Measurements from ENCODE around the gene ZNF341.

ZNF341 gene

GRCh38 chr20:33811776-33812151, 80.0 kb downstream of the ZNF341 start:
- Mint-ChIP-seq H3K9me3 (no peaks in the 10 kb centered on the region), H3K36me3 (ENCODE audit: insufficient read depth) (peaks cover 6% of the 10 kb centered on the region), H3K27me3 (no peaks in the 10 kb centered on the region), H3K4me1 (ENCODE audit: low read depth in 2 of 2) (peaks cover 40 to 46% of the 10 kb centered on the region in 2 donors), H3K27ac (peak overlapping the region; percentile 98 to 99), H3K4me3 (peak overlapping the region; percentile 96 to 97)
- DNase-seq (peak in 1 of 3 experiments; percentile 16), ATAC-seq (replicated peaks) (no peak)

DNA sequence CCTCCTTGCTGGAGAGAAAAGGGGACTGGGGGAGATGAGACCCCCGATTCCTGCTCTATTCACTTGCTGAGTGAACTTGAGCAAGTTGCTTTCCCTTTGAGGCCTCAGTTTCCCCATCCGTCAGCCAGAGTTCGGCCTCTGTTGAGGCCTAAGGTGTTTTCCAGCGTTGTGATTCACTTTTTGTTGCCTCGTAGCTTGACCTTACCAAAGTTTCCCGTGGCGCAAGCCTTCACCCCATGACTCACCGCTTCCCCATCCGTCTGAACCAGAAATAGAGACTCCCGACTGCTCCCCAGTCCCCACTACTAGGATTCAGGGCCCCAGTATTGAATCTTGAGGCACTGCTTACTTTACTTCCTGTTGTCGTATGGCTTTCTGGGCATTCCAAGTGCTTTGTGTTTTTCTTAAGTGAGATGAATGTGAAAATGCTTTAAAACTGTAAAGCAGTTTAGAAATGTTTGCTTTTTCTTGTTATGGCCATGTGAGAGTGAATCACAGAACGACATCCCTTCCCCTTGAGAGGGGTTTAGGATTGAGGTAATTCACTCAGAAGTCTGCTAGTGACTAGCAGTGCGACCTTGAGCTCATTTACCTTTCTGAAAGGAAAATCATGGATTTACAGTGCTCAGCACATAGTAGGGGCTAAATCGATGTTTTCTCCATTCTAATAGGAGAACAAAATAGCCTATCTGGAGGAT, 80.5 kb downstream of the ZNF341 start:
- no peaks in the 10 kb centered on the region for H3K27me3 Mint-ChIP-seq
- H3K27ac Mint-ChIP-seq = peak overlapping the region; percentile 98 to 99
- H3K4me1 Mint-ChIP-seq (ENCODE audit: low read depth in 2 of 2) = peaks cover 42 to 52% of the 10 kb centered on the region in 2 donors
- DNase-seq (no peak), ATAC-seq (replicated peaks) (no peak)
- peak overlapping the region; percentile 96 to 97 for H3K4me3 Mint-ChIP-seq
- H3K36me3 Mint-ChIP-seq (ENCODE audit: insufficient read depth) = peaks cover 6% of the 10 kb centered on the region
- no peaks in the 10 kb centered on the region for H3K9me3 Mint-ChIP-seq

GRCh38 chr20:33812908-33813462, 81.2 kb downstream of the ZNF341 start:
- Mint-ChIP-seq H3K36me3 (ENCODE audit: insufficient read depth) (peaks cover 6% of the 10 kb centered on the region), H3K4me3 (peak overlapping the region; percentile 96 to 97), H3K27me3 (no peaks in the 10 kb centered on the region), H3K27ac (peak overlapping the region; percentile 98 to 99), H3K9me3 (no peaks in the 10 kb centered on the region), H3K4me1 (ENCODE audit: low read depth in 2 of 2) (peaks cover 48 to 59% of the 10 kb centered on the region in 2 donors)
- no peak for DNase-seq
- ATAC-seq (replicated peaks) = no peak

- DNase-seq = no peak
- H3K4me1 Mint-ChIP-seq (ENCODE audit: low read depth in 2 of 2) = peaks cover 55 to 69% of the 10 kb centered on the region in 2 donors
- no peaks in the 10 kb centered on the region for H3K9me3 Mint-ChIP-seq
- H3K27ac Mint-ChIP-seq = no peak overlapping the region
- H3K36me3 Mint-ChIP-seq (ENCODE audit: insufficient read depth) = peaks cover 9% of the 10 kb centered on the region
- H3K4me3 Mint-ChIP-seq = peak overlapping the region; percentile 96 to 97
- ATAC-seq (replicated peaks) = no peak
- H3K27me3 Mint-ChIP-seq = no peaks in the 10 kb centered on the region
Observed at GRCh38 chr20:33814238-33814712, 82.5 kb downstream of the ZNF341 start.

DNA sequence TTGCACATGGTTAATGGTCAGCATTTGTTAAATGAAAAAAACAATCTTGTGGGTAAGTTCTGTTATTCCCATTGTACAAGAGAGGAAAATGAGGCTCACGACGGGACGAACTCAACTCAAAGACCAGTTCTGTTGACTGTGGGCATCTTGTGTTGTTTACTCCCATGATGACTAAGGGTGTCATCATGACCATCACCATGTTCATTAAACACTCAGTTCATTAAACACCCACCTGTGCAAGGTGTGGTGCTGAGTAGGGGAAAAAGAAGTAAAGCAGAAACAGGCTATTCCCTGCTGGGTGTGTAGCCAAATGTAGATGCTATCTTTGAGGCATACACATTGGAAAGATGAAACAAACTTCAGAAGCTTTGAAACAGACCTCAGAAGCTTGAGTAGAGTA, 83.9 kb downstream of the ZNF341 start:
- no peaks in the 10 kb centered on the region for H3K27me3 Mint-ChIP-seq
- no peak overlapping the region for H3K4me3 Mint-ChIP-seq
- DNase-seq (no peak), ATAC-seq (replicated peaks) (no peak)
- H3K9me3 Mint-ChIP-seq = no peaks in the 10 kb centered on the region
- peak overlapping the region in 1 of 2 donors; percentile 23 for H3K27ac Mint-ChIP-seq
- H3K4me1 Mint-ChIP-seq (ENCODE audit: low read depth in 2 of 2) = peaks cover 64 to 81% of the 10 kb centered on the region in 2 donors
- peaks cover 16% of the 10 kb centered on the region for H3K36me3 Mint-ChIP-seq (ENCODE audit: insufficient read depth)

GRCh38 chr20:33816191-33816590, 84.4 kb downstream of the ZNF341 start:
- Mint-ChIP-seq H3K4me3 (no peak overlapping the region), H3K9me3 (no peaks in the 10 kb centered on the region)

GRCh38 chr20:33817411-33817810, 85.6 kb downstream of the ZNF341 start:
- no peak for ATAC-seq (replicated peaks)
- no peak for DNase-seq
- Mint-ChIP-seq H3K4me1 (ENCODE audit: low read depth in 2 of 2) (peaks cover 53 to 76% of the 10 kb centered on the region in 2 donors), H3K27me3 (no peaks in the 10 kb centered on the region), H3K4me3 (no peak overlapping the region), H3K27ac (peak overlapping the region in 1 of 2 donors; percentile 66), H3K9me3 (no peaks in the 10 kb centered on the region), H3K36me3 (ENCODE audit: insufficient read depth) (peaks cover 15% of the 10 kb centered on the region)

More at GRCh38 chr20:33816191-33816590, 84.4 kb downstream of the ZNF341 start:
- Mint-ChIP-seq H3K27ac (peak overlapping the region in 1 of 2 donors; percentile 23), H3K36me3 (ENCODE audit: insufficient read depth) (peaks cover 13% of the 10 kb centered on the region), H3K27me3 (no peaks in the 10 kb centered on the region), H3K4me1 (ENCODE audit: low read depth in 2 of 2) (peaks cover 61 to 81% of the 10 kb centered on the region in 2 donors)
- ATAC-seq (replicated peaks) (no peak), DNase-seq (no peak)

- H3K27me3 Mint-ChIP-seq = no peaks in the 10 kb centered on the region
- peaks cover 19% of the 10 kb centered on the region for H3K36me3 Mint-ChIP-seq (ENCODE audit: insufficient read depth)
- peaks cover 40 to 65% of the 10 kb centered on the region in 2 donors for H3K4me1 Mint-ChIP-seq (ENCODE audit: low read depth in 2 of 2)
- peak overlapping the region; percentile 19 to 66 for H3K27ac Mint-ChIP-seq
- ATAC-seq (replicated peaks) (no peak), DNase-seq (no peak)
- H3K9me3 Mint-ChIP-seq = no peaks in the 10 kb centered on the region
- no peak overlapping the region for H3K4me3 Mint-ChIP-seq
Observed at GRCh38 chr20:33819456-33819855, 87.7 kb downstream of the ZNF341 start.

DNA sequence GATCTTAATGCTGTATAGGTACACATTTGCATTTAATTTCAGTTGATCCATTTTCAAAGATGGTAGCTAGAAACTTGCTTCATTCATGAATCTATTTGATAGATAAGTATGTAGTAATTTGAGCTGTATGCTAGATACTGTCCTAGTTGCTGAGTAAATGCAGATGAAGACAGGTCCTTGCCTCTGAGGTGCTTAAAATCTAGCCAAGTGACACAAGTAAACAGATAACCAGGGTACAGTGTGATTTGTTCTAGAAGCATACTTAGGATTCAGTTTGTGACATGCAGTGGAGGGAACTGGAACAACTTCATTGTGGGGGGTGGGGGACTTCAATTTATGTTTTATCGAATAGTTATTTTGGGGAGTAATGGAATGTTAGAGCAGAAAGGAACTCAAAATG, 88.6 kb downstream of the ZNF341 start:
- H3K4me3 Mint-ChIP-seq = no peak overlapping the region
- peaks cover 20% of the 10 kb centered on the region for H3K36me3 Mint-ChIP-seq (ENCODE audit: insufficient read depth)
- H3K27ac Mint-ChIP-seq = peak overlapping the region in 1 of 2 donors; percentile 19
- no peaks in the 10 kb centered on the region for H3K9me3 Mint-ChIP-seq
- ATAC-seq (replicated peaks) (no peak), DNase-seq (no peak)
- H3K4me1 Mint-ChIP-seq (ENCODE audit: low read depth in 2 of 2) = peaks cover 41 to 67% of the 10 kb centered on the region in 2 donors
- no peaks in the 10 kb centered on the region for H3K27me3 Mint-ChIP-seq

DNA sequence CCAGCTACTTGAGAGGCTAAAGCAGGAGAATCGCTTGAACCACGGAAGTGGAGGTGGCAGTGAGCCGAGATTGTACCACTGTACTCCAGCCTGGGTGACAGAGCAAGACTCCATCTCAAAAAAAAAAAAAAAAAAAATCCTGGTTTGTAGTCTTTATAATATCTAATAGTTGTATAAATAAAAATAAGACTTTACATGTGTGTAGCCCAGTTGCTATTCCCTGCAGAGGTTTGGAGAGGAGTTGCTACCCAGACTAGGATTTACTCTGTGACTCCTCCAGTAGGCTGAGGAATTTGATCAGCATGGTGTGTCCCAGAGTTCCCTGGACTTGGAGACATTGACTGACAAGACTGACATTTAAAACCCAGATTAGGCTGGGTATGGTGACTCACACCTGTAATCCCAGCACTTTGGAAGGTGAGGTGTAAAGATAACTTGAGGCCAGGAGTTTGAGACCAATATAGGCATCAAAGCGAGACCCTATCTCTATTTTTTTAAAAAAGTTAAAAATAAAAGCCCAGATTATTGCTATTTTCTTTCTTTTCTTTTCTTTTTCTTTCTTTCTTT, 89.6 kb downstream of the ZNF341 start:
- Mint-ChIP-seq H3K27ac (no peak overlapping the region), H3K4me1 (ENCODE audit: low read depth in 2 of 2) (peaks cover 48 to 70% of the 10 kb centered on the region in 2 donors)

DNA sequence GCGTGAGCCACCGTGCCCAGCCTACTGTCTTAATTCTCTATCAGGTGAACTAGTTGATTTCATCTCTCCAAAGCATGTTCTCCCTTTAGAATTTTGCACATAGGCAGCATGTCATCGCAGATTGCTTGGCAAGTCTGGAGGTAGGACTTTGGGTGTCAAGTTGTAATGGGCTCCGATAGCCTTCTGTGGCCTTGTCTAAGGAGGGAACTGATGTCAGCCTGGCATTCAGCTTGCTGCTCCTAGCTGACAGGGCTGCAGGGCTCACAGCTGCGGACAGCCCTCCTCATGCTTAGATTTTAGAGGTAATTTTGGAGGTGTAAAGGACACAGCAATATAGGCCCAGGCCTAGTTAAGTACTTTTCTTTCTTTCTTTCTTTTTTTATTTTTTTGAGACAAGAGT, 90.6 kb downstream of the ZNF341 start:
- Mint-ChIP-seq H3K4me3 (no peak overlapping the region), H3K4me1 (ENCODE audit: low read depth in 2 of 2) (peaks cover 48 to 67% of the 10 kb centered on the region in 2 donors), H3K9me3 (no peaks in the 10 kb centered on the region), H3K36me3 (ENCODE audit: insufficient read depth) (peaks cover 20% of the 10 kb centered on the region), H3K27me3 (no peaks in the 10 kb centered on the region), H3K27ac (peak overlapping the region in 1 of 2 donors; percentile 17)
- no peak for ATAC-seq (replicated peaks)
- no peak for DNase-seq

More for the DNA sequence above, 89.6 kb downstream of the ZNF341 start:
- no peak overlapping the region for H3K4me3 Mint-ChIP-seq
- DNase-seq (no peak), ATAC-seq (replicated peaks) (no peak)
- H3K27me3 Mint-ChIP-seq = no peaks in the 10 kb centered on the region
- H3K9me3 Mint-ChIP-seq = no peaks in the 10 kb centered on the region
- peaks cover 20% of the 10 kb centered on the region for H3K36me3 Mint-ChIP-seq (ENCODE audit: insufficient read depth)

- Mint-ChIP-seq H3K27me3 (no peaks in the 10 kb centered on the region), H3K9me3 (no peaks in the 10 kb centered on the region), H3K4me3 (no peak overlapping the region), H3K36me3 (ENCODE audit: insufficient read depth) (peaks cover 20% of the 10 kb centered on the region), H3K27ac (peak overlapping the region in 1 of 2 donors; percentile 17), H3K4me1 (ENCODE audit: low read depth in 2 of 2) (peaks cover 48 to 67% of the 10 kb centered on the region in 2 donors)
- DNase-seq (no peak), ATAC-seq (replicated peaks) (no peak)
Observed at GRCh38 chr20:33822991-33823390, 91.2 kb downstream of the ZNF341 start.

- Mint-ChIP-seq H3K4me1 (ENCODE audit: low read depth in 2 of 2) (peaks cover 49 to 66% of the 10 kb centered on the region in 2 donors), H3K36me3 (ENCODE audit: insufficient read depth) (peaks cover 14% of the 10 kb centered on the region), H3K27ac (peak overlapping the region in 1 of 2 donors; percentile 62), H3K4me3 (no peak overlapping the region), H3K9me3 (no peaks in the 10 kb centered on the region), H3K27me3 (no peaks in the 10 kb centered on the region)
- no peak for DNase-seq
- ATAC-seq (replicated peaks) = no peak
Observed at GRCh38 chr20:33824852-33825251, 93.1 kb downstream of the ZNF341 start.

Data from effector memory CD8-positive, alpha-beta T cell (primary cell).